Cardiac fibroblast (primary cell): ENCODE data around the gene DEF6.
A peak's percentile ranks its signal among the peaks of the same experiment; 100 is the strongest.
"Not testable (repeated sequence)": the region's sequence is repeated elsewhere in the genome, so short reads cannot be mapped to it uniquely, and the experiment has no call there.

Experiments used
- DNase-seq, 2 donors: peaks; one replicate each; pipeline versions ENCODE4 v3.0.0 to v3.0.0-alpha.2; 2010; ENCODE audit warnings: low read depth in 2 of 2
- H3K4me3 ChIP-seq, 2 donors: replicated peaks in 1 of 2; 1 replicate in 1 of 2; 2 replicates in 1 of 2; pipeline ENCODE4 v1.5.1; 2011; ENCODE audit warnings: low read depth in 2 of 2, low read length in 2 of 2, mild to moderate bottlenecking in 2 of 2, moderate library complexity in 1 of 2
- TF ChIP-seq, protein P1 (sequence below): IDR thresholded peaks from one replicate; pipeline ENCODE4 v1.5.1; 2011; ENCODE audit warnings: low read depth, mild to moderate bottlenecking, low read length, inconsistent platforms

Gene DEF6

DNA sequence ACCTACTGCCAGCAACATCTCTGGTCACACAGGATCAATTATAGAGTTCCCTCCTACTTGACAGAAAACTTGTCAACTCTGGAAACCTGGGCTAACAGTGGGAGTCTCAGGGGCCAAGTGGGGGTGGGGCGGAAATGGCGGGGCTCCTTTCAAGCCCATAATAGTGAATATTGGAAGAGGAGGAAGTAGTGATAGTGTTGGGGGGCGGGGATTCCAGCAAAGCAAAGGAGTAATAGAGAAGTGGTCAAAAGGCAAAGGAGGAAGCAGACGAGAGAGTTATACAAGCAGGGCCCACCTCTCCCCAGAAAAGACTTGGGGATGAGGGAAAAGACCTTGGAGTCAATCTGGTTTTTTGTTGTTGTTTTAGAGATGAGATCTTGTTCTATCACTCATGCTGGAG lies 2.1 kb downstream of the DEF6 start:
- TF ChIP-seq, protein P1, sequence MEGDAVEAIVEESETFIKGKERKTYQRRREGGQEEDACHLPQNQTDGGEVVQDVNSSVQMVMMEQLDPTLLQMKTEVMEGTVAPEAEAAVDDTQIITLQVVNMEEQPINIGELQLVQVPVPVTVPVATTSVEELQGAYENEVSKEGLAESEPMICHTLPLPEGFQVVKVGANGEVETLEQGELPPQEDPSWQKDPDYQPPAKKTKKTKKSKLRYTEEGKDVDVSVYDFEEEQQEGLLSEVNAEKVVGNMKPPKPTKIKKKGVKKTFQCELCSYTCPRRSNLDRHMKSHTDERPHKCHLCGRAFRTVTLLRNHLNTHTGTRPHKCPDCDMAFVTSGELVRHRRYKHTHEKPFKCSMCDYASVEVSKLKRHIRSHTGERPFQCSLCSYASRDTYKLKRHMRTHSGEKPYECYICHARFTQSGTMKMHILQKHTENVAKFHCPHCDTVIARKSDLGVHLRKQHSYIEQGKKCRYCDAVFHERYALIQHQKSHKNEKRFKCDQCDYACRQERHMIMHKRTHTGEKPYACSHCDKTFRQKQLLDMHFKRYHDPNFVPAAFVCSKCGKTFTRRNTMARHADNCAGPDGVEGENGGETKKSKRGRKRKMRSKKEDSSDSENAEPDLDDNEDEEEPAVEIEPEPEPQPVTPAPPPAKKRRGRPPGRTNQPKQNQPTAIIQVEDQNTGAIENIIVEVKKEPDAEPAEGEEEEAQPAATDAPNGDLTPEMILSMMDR = no peak
- H3K4me3 ChIP-seq = no peak overlapping the region
- DNase-seq = no peak

DNA sequence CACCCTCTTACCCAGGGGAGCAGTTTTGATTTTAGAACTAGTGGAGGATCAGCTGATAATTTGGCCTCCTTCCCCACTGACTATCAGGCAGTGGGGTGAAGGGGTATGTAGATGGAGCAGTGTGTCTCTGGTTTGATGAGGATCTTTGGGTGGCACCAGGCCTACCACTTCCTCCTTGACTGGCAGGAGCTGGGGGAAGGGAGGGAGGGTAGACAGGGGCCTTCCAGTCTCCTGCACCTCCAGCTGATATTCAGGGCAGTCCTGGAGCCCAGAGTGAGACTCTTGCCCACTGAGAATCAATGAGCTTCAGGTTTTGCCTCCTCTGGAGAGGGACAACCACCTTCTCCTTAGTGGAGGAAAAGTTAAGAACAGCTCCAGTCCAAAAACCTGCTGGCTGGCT lies 3.2 kb downstream of the DEF6 start:
- DNase-seq = no peak
- H3K4me3 ChIP-seq = no peak overlapping the region
- TF ChIP-seq, protein P1 = no peak

DNA sequence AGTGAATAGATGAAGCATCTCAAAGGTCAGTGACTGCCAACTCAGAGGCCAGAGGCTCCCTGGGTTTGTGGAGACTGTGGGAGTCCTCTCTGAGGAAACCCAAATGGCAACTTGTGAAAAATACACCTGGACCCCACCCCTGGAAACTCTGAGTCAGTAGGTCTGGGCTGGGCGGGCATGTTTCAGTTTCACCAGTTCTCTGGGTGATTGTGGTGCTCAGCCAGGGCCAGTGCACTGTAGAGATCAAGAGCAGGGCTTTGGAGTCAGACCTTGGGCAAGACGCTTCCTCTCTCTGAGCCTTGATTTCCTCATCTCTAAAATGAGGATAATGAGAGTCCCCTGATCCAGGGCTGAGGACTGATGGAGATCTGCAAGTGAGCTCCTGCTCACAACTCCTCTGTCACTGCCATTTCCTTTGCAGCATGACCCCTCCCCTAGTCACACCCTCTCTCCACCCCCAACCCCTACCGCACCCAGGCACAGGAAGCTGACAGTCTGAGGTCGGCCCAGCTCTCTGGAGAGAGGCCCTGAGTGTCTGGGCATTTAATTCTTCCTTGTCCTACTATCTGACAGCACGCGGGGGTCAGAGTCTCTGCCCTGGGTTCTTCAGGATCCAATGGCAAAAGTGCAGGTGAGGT lies 5.1 kb downstream of the DEF6 start:
- H3K4me3 ChIP-seq = no peak overlapping the region
- peak; percentile 9 to 28 for DNase-seq
- TF ChIP-seq, protein P1 = no peak

DNA sequence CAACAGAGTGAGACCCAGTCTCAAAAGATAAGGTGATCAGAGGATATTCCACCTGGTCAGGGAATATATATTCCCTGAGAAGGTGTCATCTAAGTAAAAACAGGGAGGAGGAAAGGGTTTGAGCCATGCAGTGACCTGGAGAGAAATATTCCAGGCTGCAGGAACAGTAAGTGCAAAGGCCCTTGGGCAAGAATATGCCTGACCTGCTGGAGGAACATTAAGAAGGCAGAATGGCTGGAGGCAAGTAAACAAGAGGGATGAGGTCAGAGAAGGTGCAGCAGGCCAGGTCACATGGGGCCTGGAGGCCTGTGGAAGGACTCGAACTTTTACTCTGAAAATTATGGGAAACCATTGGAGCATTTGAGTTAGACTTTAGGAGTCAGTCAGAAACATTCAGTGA lies 6.7 kb downstream of the DEF6 start:
- TF ChIP-seq, protein P1 = no peak
- no peak overlapping the region for H3K4me3 ChIP-seq
- DNase-seq = no peak

DNA sequence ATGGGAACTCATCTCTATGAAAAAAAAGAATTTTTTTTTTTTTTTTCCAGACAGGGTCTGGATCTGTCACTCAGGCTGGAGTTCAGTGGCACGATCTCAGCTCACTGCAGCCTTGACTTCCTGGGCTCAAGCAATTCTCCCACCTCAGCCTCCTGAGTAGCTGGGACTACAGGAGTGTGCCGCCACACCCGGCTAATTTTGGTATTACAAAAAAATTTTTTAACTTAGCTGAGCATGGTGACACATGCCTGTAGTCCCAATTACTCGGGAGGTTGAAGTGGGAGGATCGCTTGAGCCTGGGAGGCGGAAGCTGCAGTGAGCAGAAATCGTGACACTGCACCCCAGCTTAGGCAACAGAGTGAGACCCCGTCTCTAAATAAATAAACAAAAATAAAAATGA lies 7.5 kb downstream of the DEF6 start:
- no peak for DNase-seq
- TF ChIP-seq, protein P1 = no peak
- H3K4me3 ChIP-seq = no peak overlapping the region

DNA sequence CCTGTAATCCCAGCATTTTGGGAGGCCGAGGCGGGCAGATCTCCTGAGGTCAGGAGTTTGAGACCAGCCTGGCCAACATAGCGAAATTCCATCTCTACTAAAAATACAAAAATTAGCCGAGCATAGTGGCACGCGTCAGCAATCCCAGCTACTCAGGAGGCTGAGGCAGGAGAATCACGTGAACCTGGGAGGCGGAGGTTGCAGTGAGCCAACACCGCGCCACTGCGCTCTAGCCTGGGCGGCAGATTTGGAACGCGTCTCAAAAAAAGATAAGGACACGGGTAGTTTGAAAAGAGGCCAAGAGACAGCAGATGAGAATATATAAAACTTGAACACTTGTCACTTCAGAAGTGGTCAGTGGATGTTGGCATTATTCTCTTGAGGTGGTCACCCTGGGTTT lies 9.5 kb downstream of the DEF6 start:
- not testable (repeated sequence) for H3K4me3 ChIP-seq, DNase-seq

DNA sequence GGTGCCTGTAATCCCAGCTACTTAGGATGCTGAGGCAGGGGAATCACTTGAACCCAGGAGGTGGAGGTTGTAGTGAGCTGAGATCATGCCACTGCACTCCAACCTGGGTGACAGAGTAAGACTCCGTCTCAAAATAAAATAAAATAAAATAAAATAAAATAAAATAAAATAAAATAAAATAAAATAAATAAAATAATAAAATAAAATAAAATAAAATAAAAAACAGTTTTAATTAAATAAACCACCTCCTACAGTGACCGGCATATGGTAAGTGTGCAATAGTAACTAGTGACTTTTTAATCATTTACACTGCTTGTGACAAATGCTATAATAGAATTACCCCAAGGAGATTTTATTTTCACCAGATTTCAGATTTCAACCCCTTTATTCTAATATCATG lies 10.9 kb downstream of the DEF6 start:
- DNase-seq, H3K4me3 ChIP-seq: not testable (repeated sequence)

DNA sequence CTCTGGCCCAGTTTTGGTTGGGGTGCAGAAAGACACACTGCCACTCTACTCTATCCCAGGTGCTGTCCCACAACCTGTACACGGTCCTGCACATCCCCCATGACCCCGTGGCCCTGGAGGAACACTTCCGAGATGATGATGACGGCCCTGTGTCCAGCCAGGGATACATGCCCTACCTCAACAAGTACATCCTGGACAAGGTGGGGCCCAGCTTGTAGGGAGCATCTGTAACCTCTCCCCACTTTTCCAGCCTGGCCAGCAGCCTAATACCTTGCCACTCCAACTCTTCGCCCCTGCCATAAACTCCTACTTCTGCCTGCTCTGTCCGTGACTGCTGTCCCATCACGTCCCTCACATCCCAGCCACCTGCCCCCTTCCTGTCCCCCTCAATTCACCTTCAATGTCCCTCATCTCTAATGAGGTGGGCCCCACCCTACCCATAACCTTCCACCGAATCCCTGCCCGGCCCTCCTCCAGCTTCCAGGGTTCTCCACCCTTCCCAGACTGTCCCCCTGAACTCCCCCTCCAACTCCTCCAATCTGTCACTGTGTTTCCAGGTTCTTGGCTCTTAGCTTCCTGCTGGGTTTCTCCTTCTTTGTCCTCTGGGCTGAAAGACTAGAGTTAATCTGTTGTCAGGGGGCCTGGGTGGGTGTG lies 12.1 kb downstream of the DEF6 start:
- no peak overlapping the region for H3K4me3 ChIP-seq
- DNase-seq = no peak
- TF ChIP-seq, protein P1 = no peak
